Breast epithelium (tissue), 4 donors: ENCODE data around the gene MICALL1. TPM values are rescaled to one million over a fixed set of nuclear protein-coding genes. Genes with fewer than 3 reads are reported as not detected.

ENCODE experiments used
- DNase-seq, 2 donors: peaks; one replicate each; pipeline ENCODE4 v3.0.0-alpha.2; 2019; ENCODE audit warnings: low spot score in 2 of 2
- H3K27ac ChIP-seq, 2 donors: fragments of 200-600 bp; sonication (generic) in 1 of 2; one replicate each; pipeline ENCODE4 v1.5.1; 2016 to 2019; ENCODE audit warnings: mild to moderate bottlenecking in 1 of 2
- H3K27me3 ChIP-seq, 2 donors: fragments of 200-600 bp; sonication (generic) in 1 of 2; one replicate each; pipeline versions ENCODE4 v1.5.1 to v1.6.0; 2017 to 2019; ENCODE audit warnings: control low read depth in 1 of 2, mild to moderate bottlenecking in 1 of 2
- H3K36me3 ChIP-seq: fragments of 200-600 bp; one replicate; pipeline ENCODE4 v1.5.1; 2019
- H3K4me1 ChIP-seq, 2 donors: fragments of 200-600 bp; sonication (generic); one replicate each; pipeline ENCODE4 v1.5.1; 2016 to 2019; ENCODE audit warnings: control low read depth in 1 of 2
- H3K4me3 ChIP-seq, 3 donors: fragments of 200-600 bp; sonication (generic); 1 replicate in 2 of 3; 2 replicates in 1 of 3; pipeline ENCODE4 v1.5.1; 2016 to 2019; ENCODE audit warnings: mild to moderate bottlenecking in 3 of 3, moderate library complexity in 2 of 3
- H3K9me3 ChIP-seq, 2 donors: fragments of 200-600 bp; sonication (generic) in 1 of 2; one replicate each; pipeline ENCODE4 v1.5.1; 2016 to 2019; ENCODE audit warnings: control low read depth in 1 of 2
- POLR2A ChIP-seq: fragments of 450-650 bp; IDR thresholded peaks from one replicate; pipeline ENCODE4 v1.6.1; 2016; ENCODE audit warnings: antibody characterized with exemption, mild to moderate bottlenecking, moderate library complexity
- POLR2AphosphoS5 ChIP-seq, 3 donors: sonication (generic); formaldehyde crosslinking; IDR thresholded peaks; one replicate each; pipeline ENCODE4 v1.6.1; 2017; ENCODE audit warnings: antibody characterized with exemption in 3 of 3
- intact Hi-C: fragments of 100-400 bp; cut with DNase I; formaldehyde crosslinking; loops from one replicate; pipeline ENCODE4 v1.15.1; 2023; ENCODE audit warnings: low total_unique reads
- total RNA-seq, 3 donors: library from RNA; depleted of rRNA; stranded (reverse); fragments of >200 nt; gene quantifications; one replicate each; pipeline ENCODE4 v1.1.0, GENCODE V29; 2016
- TF ChIP-seq, protein P1 (sequence below), 3 donors: fragments of 450-650 bp; IDR thresholded peaks; one replicate each; pipeline ENCODE4 v1.5.1; 2016 to 2017; ENCODE audit warnings: antibody characterized with exemption in 3 of 3, mild to moderate bottlenecking in 3 of 3, moderate library complexity in 3 of 3

The MICALL1 gene
- total RNA-seq, 3 donors from 2014 or later: 8.6 to 25.6 (median 22.0) TPM

DNA sequence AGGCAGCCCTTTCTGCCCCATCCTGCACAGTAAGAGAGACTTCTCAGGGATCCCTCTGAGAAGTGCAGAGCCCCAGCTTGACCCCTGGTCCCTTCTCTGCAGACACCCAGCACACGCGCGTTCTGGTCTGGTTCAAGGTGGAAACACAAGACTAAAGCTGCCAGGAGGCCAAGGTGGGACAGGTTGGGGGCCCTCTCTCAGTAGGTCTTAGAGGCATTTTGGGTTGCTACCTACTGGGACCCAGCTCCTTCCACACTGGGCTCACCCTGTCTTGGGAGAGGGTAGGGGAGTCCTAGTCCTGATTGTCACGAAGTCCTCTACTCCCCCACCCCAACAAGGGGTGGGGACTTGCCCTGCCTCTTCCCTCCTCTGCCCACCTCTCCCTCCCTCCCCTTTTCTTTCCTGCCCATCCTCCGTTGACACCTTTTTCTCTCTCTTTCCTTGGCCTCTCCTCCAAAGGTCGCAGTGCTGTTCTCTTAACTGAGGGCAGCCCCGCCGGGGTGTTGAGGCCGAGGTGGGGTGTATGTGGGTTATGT is 79.0 kb downstream of the MICALL1 start:
- Histone ChIP-seq H3K36me3 (no peaks in the 10 kb centered on the region), H3K9me3 (no peaks in the 10 kb centered on the region), H3K27ac (peak overlapping the region; percentile 87 to 91), H3K4me3 (peak overlapping the region in 2 of 3 donors; percentile 66 to 75), H3K27me3 (no peaks in the 10 kb centered on the region), H3K4me1 (peaks cover 0 to 5% of the 10 kb centered on the region in 2 donors)
- intact Hi-C loops: loop anchor here (10.0 kb wide), 1 partner anchor 50 kb away; no protein-coding TSS in a partner anchor
- no peak for DNase-seq
- TF ChIP-seq, protein P1, sequence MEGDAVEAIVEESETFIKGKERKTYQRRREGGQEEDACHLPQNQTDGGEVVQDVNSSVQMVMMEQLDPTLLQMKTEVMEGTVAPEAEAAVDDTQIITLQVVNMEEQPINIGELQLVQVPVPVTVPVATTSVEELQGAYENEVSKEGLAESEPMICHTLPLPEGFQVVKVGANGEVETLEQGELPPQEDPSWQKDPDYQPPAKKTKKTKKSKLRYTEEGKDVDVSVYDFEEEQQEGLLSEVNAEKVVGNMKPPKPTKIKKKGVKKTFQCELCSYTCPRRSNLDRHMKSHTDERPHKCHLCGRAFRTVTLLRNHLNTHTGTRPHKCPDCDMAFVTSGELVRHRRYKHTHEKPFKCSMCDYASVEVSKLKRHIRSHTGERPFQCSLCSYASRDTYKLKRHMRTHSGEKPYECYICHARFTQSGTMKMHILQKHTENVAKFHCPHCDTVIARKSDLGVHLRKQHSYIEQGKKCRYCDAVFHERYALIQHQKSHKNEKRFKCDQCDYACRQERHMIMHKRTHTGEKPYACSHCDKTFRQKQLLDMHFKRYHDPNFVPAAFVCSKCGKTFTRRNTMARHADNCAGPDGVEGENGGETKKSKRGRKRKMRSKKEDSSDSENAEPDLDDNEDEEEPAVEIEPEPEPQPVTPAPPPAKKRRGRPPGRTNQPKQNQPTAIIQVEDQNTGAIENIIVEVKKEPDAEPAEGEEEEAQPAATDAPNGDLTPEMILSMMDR (IDR thresholded peaks at IDR 0.05): no peak
- TF ChIP-seq POLR2A: no peak
- TF ChIP-seq POLR2AphosphoS5 (IDR thresholded peaks at IDR 0.05): no peak

DNA sequence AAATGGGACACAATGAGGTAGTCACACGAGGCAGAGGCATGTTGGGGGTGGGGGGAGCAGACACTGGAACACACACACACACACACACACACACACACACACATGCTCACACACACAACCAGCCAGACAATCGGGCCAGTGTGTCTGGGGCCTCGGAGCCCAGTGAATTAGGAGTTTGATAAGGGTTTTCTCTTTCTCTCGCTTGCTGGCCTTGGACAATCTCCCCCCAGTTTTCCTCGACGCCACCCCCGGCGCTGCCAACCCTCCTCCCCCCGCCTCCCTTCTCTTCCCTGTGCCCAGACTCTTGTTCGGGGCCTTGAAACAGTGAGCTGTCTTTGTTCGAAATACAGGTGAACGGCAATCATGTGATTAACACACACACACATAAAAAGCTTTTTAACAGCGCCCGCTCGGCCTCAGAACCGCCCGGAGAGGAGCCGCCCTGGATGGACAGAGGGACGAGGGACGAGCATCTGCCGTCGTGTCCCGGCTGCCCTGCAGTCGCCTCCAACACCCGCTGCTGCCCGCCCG is 79.7 kb downstream of the MICALL1 start:
- H3K9me3 ChIP-seq: no peaks in the 10 kb centered on the region
- H3K4me1 ChIP-seq: peaks cover 0 to 11% of the 10 kb centered on the region in 2 donors
- intact Hi-C loops: loop anchor here (10.0 kb wide), 1 partner anchor 49 kb away; no protein-coding TSS in a partner anchor
- H3K27ac ChIP-seq: peak overlapping the region; percentile 87 to 91
- TF ChIP-seq POLR2A (no peak), POLR2AphosphoS5 (IDR thresholded peaks at IDR 0.05) (no peak)
- TF ChIP-seq, protein P1 (IDR thresholded peaks at IDR 0.05): no peak
- H3K4me3 ChIP-seq: peak overlapping the region in 2 of 3 donors; percentile 49 to 66
- no peaks in the 10 kb centered on the region for H3K36me3 ChIP-seq
- H3K27me3 ChIP-seq: no peaks in the 10 kb centered on the region
- no peak for DNase-seq

DNA sequence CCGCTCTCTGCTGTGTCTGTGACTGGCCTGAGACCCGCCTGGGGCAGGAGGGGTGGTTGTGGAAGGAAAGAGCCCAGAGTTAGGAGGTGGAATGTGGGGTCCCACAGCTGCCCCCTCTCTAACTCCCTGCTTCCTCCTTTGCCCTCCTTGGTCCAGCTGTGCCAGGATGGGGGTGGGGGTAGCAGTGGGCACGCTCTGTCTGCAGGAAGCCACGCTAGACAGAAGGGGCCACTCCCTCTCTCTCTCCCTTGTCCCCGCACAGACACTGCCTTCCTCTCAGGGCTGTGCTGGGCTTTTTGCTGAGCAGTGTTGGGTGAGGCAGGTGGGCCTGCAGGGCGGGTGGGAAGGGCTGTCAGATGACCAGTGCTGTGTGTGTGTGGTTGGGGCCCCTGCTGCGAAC is 80.3 kb downstream of the MICALL1 start:
- H3K4me1 ChIP-seq: peaks cover 0 to 11% of the 10 kb centered on the region in 2 donors
- TF ChIP-seq, protein P1 (IDR thresholded peaks at IDR 0.05): no peak
- TF ChIP-seq POLR2AphosphoS5 (IDR thresholded peaks at IDR 0.05) (no peak), POLR2A (no peak)
- peak overlapping the region in 2 of 3 donors; percentile 49 to 66 for H3K4me3 ChIP-seq
- no peaks in the 10 kb centered on the region for H3K9me3 ChIP-seq
- H3K27ac ChIP-seq: peak overlapping the region; percentile 87 to 91
- no peaks in the 10 kb centered on the region for H3K36me3 ChIP-seq
- H3K27me3 ChIP-seq: no peaks in the 10 kb centered on the region
- intact Hi-C loops: loop anchor here (10.0 kb wide), 1 partner anchor 48 kb away; no protein-coding TSS in a partner anchor
- DNase-seq: no peak

DNA sequence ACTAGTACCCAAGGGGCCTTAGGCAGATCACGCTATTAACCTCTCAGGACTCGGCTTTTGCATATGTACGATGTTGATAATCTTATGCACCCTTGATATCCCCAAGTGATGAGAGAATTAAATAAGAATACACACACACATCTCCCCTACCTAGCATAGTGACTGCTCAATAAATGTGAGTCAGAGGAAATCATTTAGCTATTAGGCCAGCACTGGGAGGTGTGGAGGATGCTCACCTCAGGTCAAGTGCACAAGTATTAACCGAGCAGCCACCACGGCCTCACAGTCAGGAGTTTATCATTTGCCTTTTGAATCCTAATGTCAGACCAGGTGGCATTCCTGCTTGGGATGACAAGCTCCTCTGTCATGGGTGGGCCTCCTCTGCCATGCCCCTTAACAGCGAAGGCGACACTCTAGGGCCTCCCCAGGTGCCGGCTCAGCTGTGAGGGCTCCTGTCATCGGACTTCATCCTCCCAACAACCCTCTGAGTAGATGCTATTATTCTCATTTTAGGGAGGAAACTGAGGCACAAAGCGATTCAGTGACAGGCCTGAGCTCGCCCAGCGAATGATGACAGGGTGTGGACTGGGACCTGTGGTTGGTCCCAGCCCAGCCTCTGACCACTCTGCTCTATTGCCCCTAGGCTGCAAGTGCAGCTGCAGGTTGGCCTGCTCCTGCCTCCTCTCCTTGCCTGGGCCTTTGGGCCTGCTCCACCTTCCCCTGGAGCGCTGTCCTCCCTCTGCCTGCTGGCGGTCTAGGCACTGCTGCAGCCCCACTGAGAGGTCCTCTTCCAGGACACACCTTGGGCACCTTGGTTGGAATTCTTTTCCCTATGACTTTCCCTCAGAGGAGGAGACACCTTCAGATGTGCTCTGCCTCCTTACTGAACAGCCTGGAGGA is 83.3 kb downstream of the MICALL1 start:
- TF ChIP-seq POLR2A (no peak), POLR2AphosphoS5 (IDR thresholded peaks at IDR 0.05) (no peak)
- TF ChIP-seq, protein P1 (IDR thresholded peaks at IDR 0.05): no peak
- intact Hi-C loops: loop anchor here (10.0 kb wide), 1 partner anchor 45 kb away; no protein-coding TSS in a partner anchor
- Histone ChIP-seq H3K4me1 (peaks cover 0 to 11% of the 10 kb centered on the region in 2 donors), H3K9me3 (no peaks in the 10 kb centered on the region), H3K27me3 (no peaks in the 10 kb centered on the region), H3K4me3 (no peak overlapping the region), H3K36me3 (no peaks in the 10 kb centered on the region), H3K27ac (peak overlapping the region; percentile 66 to 70)
- DNase-seq: no peak
